Measurements from ENCODE around the gene DRC7.
A peak's percentile ranks its signal among the peaks of the same experiment; 100 is the strongest.
"Not testable (repeated sequence)": the region's sequence is repeated elsewhere in the genome, so short reads cannot be mapped to it uniquely, and the experiment has no call there.

The DRC7 gene

GRCh38 chr16:57761301-57761700 is 66.7 kb downstream of the DRC7 start:
- no peak for DNase-seq (ENCODE audit: low spot score)

GRCh38 chr16:57761957-57762356 is 67.4 kb downstream of the DRC7 start:
- no peak for DNase-seq (ENCODE audit: low spot score)

- DNase-seq (ENCODE audit: low spot score): no peak
These were observed 67.9 kb downstream of the DRC7 start for GRCh38 chr16:57762365-57763040.

- DNase-seq (ENCODE audit: low spot score): no peak
These were observed 68.8 kb downstream of the DRC7 start for GRCh38 chr16:57763285-57764005.

- DNase-seq (ENCODE audit: low spot score): no peak
These were observed 69.4 kb downstream of the DRC7 start for GRCh38 chr16:57764006-57764340.

GRCh38 chr16:57764341-57765159 is 69.9 kb downstream of the DRC7 start:
- no peak for DNase-seq (ENCODE audit: low spot score)

- DNase-seq (ENCODE audit: low spot score): no peak
These were observed 70.6 kb downstream of the DRC7 start for GRCh38 chr16:57765160-57765728.

- no peak for DNase-seq (ENCODE audit: low spot score)
These were observed 72.2 kb downstream of the DRC7 start for GRCh38 chr16:57766714-57767348.

- no peak for DNase-seq (ENCODE audit: low spot score)
These were observed 75.0 kb downstream of the DRC7 start for GRCh38 chr16:57769541-57770145.

GRCh38 chr16:57770361-57770760 is 75.8 kb downstream of the DRC7 start:
- no peak for DNase-seq (ENCODE audit: low spot score)

GRCh38 chr16:57771141-57771785 is 76.7 kb downstream of the DRC7 start:
- no peak for DNase-seq (ENCODE audit: low spot score)

- no peak for DNase-seq (ENCODE audit: low spot score)
These were observed 78.4 kb downstream of the DRC7 start for GRCh38 chr16:57773019-57773418.

GRCh38 chr16:57773655-57774295 is 79.2 kb downstream of the DRC7 start:
- DNase-seq (ENCODE audit: low spot score): no peak

- no peak for DNase-seq (ENCODE audit: low spot score)
These were observed 80.2 kb downstream of the DRC7 start for GRCh38 chr16:57774705-57775285.

GRCh38 chr16:57775661-57776469 is 81.3 kb downstream of the DRC7 start:
- DNase-seq (ENCODE audit: low spot score): peak; percentile 66

GRCh38 chr16:57778658-57779057 is 84.1 kb downstream of the DRC7 start:
- no peak for DNase-seq (ENCODE audit: low spot score)

- not testable (repeated sequence) for DNase-seq (ENCODE audit: low spot score)
These were observed 85.2 kb downstream of the DRC7 start for GRCh38 chr16:57779836-57780235.

GRCh38 chr16:57781349-57781740 is 86.7 kb downstream of the DRC7 start:
- DNase-seq (ENCODE audit: low spot score): no peak

Data from putamen (tissue), 1 donor.